ENCODE measurements around the gene VAV1.

Gene VAV1

DNA sequence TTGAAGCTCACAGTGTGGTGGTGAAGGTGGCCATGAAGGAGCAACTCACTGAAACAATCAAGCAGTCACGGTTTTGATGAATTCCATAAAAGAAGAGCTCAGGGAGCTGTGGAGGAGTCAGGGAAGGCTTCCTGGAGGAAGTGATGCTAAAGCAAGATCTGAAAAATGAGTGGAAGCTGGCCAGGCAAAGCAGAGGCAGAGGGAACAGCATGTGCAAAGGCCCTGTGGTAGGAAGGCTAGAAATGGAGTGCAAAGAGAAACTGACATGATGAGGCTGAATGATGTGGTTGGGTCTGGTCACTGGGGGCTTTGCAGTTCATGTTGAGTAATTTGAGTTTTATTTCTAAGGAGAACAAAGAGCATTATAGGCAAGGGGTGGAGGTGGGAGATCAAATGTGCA, 121.8 kb downstream of the VAV1 start:
- DNase-seq (ENCODE audit: low read depth), result no peak

DNA sequence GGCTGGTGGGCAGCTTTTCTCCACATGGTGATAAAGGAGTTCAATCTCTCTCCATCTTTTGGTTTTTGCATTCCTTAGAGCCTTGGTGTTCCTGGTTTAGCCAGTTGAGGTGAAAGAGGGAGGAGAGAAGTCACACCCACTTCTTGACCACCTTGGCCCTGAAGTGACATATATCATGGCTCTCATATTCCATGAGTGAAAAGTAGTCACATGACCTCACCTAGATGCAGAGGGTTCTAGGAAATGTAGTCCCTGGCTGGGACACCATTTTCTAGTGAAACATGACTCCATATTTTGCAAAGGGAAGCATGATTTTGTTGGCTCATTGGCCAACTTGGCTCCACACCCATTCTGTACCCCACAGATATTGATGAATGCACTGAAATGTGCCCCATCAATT, 130.9 kb downstream of the VAV1 start:
- no peak for DNase-seq (ENCODE audit: low read depth)

DNA sequence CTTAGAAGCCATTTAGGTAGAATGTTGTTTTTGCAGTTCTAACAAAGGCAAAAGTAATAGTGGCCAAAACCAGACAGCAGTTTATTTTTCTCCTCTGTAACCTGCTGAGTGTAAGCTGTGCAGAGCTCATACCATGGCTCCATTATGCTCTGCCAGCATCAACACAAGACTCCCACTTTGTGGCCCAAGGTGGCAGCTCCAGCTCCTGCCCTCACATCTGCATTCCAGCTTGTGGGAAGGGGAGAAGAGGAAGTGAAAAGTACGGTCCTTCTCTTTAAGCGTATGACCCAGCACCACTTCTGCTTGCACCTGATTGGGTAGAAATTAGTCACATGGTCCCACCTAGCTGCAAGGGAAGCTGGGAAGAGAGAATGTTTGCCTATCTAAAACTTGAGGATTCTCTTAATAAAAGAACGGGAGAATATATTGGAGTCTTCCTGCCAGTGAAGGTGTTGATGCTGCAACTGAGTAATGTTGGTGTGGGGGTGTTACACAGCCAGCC, 134.1 kb downstream of the VAV1 start:
- no peak for DNase-seq (ENCODE audit: low read depth)

Measured in activated T-helper 1 cell treated with Interleukin-2 at 50 U/mL for 16 hours (primary cell).